ENCODE data around the gene CLIC5.

CLIC5 gene

GRCh38 chr6:45843848-45844521 lies 171.7 kb downstream of the CLIC5 start:
- Mint-ChIP-seq H3K4me1 (no peaks in the 10 kb centered on the region), H3K9me3 (no peaks in the 10 kb centered on the region), H3K36me3 (no peaks in the 10 kb centered on the region), H3K4me3 (no peak overlapping the region), H3K27ac (no peak overlapping the region), H3K27me3 (peaks cover 3% of the 10 kb centered on the region)
- ATAC-seq (ENCODE audit: low read depth) (no peak), DNase-seq (ENCODE audit: low spot score in 2 of 2) (no peak)

- Mint-ChIP-seq H3K4me3 (no peak overlapping the region), H3K9me3 (no peaks in the 10 kb centered on the region), H3K4me1 (no peaks in the 10 kb centered on the region), H3K27ac (no peak overlapping the region), H3K36me3 (no peaks in the 10 kb centered on the region), H3K27me3 (peaks cover 3% of the 10 kb centered on the region)
- DNase-seq (ENCODE audit: low spot score in 2 of 2) (no peak), ATAC-seq (ENCODE audit: low read depth) (no peak)
Observed at GRCh38 chr6:45841062-45841461, 174.6 kb downstream of the CLIC5 start.

GRCh38 chr6:45838996-45839395 lies 176.7 kb downstream of the CLIC5 start:
- Mint-ChIP-seq H3K27me3 (peaks cover 3% of the 10 kb centered on the region), H3K4me3 (no peak overlapping the region), H3K36me3 (no peaks in the 10 kb centered on the region), H3K27ac (no peak overlapping the region), H3K4me1 (peaks cover 4% of the 10 kb centered on the region), H3K9me3 (no peaks in the 10 kb centered on the region)
- DNase-seq (ENCODE audit: low spot score in 2 of 2) (no peak), ATAC-seq (ENCODE audit: low read depth) (no peak)

- Mint-ChIP-seq H3K4me3 (no peak overlapping the region), H3K36me3 (no peaks in the 10 kb centered on the region), H3K27ac (no peak overlapping the region), H3K27me3 (peaks cover 3% of the 10 kb centered on the region), H3K4me1 (peaks cover 4% of the 10 kb centered on the region), H3K9me3 (no peaks in the 10 kb centered on the region)
- DNase-seq (ENCODE audit: low spot score in 2 of 2), result no peak
- ATAC-seq (ENCODE audit: low read depth), result no peak
Observed at GRCh38 chr6:45838451-45838850, 177.2 kb downstream of the CLIC5 start.

GRCh38 chr6:45837541-45838200 lies 178.0 kb downstream of the CLIC5 start:
- Mint-ChIP-seq H3K27ac (no peak overlapping the region), H3K27me3 (peaks cover 3% of the 10 kb centered on the region), H3K4me1 (peaks cover 4% of the 10 kb centered on the region), H3K9me3 (no peaks in the 10 kb centered on the region), H3K36me3 (no peaks in the 10 kb centered on the region), H3K4me3 (no peak overlapping the region)
- ATAC-seq (ENCODE audit: low read depth) (no peak), DNase-seq (ENCODE audit: low spot score in 2 of 2) (no peak)

GRCh38 chr6:45836984-45837383 lies 178.7 kb downstream of the CLIC5 start:
- H3K4me3 Mint-ChIP-seq, result no peak overlapping the region
- ATAC-seq (ENCODE audit: low read depth), result no peak
- no peaks in the 10 kb centered on the region for H3K36me3 Mint-ChIP-seq
- H3K27ac Mint-ChIP-seq, result no peak overlapping the region
- H3K9me3 Mint-ChIP-seq, result no peaks in the 10 kb centered on the region
- H3K4me1 Mint-ChIP-seq, result peaks cover 6% of the 10 kb centered on the region
- no peak for DNase-seq (ENCODE audit: low spot score in 2 of 2)
- peaks cover 3% of the 10 kb centered on the region for H3K27me3 Mint-ChIP-seq

GRCh38 chr6:45836438-45836824 lies 179.2 kb downstream of the CLIC5 start:
- Mint-ChIP-seq H3K36me3 (no peaks in the 10 kb centered on the region), H3K4me1 (peaks cover 12% of the 10 kb centered on the region), H3K27ac (no peak overlapping the region), H3K27me3 (peaks cover 1% of the 10 kb centered on the region), H3K4me3 (no peak overlapping the region), H3K9me3 (no peaks in the 10 kb centered on the region)
- no peak for ATAC-seq (ENCODE audit: low read depth)
- DNase-seq (ENCODE audit: low spot score in 2 of 2), result no peak

GRCh38 chr6:45835721-45836437 lies 179.8 kb downstream of the CLIC5 start:
- Mint-ChIP-seq H3K27me3 (peaks cover 1% of the 10 kb centered on the region), H3K36me3 (no peaks in the 10 kb centered on the region), H3K4me3 (no peak overlapping the region), H3K27ac (no peak overlapping the region), H3K4me1 (peaks cover 16% of the 10 kb centered on the region), H3K9me3 (no peaks in the 10 kb centered on the region)
- ATAC-seq (ENCODE audit: low read depth), result no peak
- DNase-seq (ENCODE audit: low spot score in 2 of 2), result no peak

GRCh38 chr6:45832063-45832462 lies 183.6 kb downstream of the CLIC5 start:
- ATAC-seq (ENCODE audit: low read depth) (no peak), DNase-seq (ENCODE audit: low spot score in 2 of 2) (no peak)
- Mint-ChIP-seq H3K4me1 (peaks cover 20% of the 10 kb centered on the region), H3K27me3 (no peaks in the 10 kb centered on the region), H3K36me3 (no peaks in the 10 kb centered on the region), H3K9me3 (no peaks in the 10 kb centered on the region), H3K4me3 (no peak overlapping the region), H3K27ac (peak overlapping the region; percentile 86)
